ENCODE results near the gene CCSER2.
"Not testable (repeated sequence)": the region's sequence is repeated elsewhere in the genome, so short reads cannot be mapped to it uniquely, and the experiment has no call there.

The CCSER2 gene

DNA sequence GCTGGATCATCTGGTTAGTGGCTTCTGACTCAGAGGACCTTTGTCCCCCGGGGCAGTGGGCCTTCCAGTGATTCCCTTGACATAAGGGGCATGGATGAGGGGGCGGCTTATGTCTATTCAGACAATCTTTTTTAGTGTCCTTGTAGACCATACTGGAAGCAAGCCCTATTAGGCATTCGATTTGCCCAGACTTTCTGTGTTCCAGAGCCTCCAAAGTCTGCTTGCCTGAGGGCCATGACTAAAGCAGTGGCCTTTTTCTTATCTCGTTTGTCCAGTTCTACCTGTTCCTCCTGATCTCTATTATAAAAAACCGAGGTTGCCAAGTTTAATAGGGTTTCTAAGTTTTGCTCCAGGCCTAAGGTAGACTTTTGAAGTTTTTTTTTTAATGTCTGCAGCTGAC is 199.0 kb downstream of the CCSER2 start:
- FAIRE-seq = not testable (repeated sequence)

DNA sequence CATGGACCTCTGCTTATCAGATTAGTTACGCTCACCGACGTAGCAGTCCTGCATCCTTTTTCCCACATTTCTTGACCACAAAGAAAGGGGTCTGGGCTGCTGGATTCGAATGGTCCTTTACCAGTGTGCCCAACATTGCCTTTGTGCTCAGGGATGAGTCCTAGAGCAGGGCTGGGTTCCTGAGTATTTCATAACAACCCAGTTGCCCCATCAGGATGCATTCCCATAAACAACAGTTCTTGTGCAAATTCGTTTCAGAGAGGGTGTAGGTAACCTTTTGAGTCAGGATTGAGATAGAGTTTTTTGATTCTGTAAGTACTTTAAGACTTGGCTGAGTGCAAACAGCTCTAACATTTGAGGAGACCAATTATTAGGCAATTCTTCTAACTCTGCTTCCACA is 200.1 kb downstream of the CCSER2 start:
- FAIRE-seq = not testable (repeated sequence)

DNA sequence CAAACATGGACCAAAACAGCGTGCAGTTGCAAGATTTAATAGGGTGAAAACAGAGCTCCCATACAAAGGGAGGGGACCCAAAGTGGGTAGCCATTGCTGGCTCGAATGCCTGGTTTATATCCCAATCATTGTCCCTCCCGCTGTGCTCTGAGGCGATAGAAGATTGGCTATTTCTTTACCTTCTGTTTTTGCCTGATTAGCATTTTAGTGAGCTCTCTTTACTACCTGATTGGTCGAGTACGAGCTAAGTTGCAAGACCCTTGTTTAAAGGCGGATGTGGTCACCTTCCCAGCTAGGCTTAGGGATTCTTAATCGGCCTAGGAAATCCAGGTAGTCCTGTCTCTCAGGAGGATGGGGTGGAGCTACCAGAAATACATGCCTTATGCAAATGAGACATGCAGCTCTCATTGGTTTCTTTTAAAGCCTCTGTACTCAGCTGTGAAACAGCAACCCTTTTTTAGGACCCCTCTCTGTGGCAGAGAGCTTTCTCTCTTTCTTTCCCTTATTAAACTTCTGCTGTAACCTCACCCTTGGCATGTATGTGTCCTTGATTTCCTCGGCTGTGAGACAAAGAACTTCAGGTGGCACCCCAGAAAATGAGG is 202.4 kb downstream of the CCSER2 start:
- FAIRE-seq = no peak

DNA sequence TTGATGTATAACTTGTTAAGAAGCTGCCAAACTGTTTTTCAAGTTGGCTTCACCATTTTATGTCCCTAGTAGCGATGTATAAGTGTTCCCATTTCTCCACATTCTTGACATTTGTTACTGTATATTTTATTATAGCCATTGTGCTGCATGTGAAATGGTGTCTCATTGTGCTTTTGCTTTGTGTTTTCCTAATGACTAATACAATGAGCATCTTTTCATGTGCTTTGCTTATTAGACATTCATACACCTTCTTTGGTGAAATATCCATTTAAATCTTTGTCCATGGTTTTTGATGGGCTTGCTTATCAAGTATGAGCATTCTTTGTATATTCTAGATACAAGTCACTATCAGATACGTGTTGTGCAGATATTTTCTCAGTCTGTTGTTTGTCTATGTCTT is 203.0 kb downstream of the CCSER2 start:
- FAIRE-seq = no peak

DNA sequence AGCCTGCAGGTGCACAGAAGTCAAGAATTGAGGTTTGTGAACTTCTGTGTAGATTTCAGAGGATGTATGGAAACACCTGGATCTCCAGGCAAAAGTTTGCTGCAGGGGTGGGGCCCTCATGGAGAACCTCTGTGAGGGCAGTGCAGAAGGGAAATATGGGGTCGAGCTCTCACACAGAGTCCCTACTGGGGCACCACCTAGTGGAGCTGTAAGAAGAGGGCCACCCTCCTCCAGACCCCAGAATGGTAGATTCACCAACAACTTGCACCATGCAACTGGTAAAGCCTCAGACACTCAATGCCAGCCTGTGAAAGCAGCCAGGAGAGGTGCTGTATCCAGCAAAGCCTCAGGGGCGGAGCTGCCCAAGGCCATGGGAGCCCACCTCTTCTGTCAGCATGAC is 205.8 kb downstream of the CCSER2 start:
- FAIRE-seq = no peak

DNA sequence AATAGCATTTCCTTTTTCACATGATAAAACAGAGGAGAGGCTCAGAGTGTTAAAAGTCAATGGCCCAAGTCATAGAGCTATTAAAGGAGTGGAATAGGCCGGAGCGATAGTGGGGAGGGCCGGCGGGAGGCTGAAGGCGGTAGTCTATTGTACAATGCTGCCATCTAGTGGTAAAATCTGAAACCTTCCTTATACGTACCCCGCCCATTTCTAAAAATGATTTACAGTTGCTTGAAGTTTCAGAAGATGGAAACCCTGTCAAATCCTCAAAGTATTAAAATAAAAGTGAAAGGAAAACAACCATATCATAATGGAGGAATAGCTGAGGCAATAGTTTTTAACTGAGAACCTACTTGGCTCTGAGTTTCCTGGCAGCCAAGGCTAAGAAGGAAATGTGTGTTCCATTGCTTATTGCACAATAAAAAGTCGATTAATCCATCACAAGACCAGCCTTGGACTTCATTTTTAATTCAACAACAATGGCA is 209.1 kb downstream of the CCSER2 start:
- FAIRE-seq = peak; percentile 71

DNA sequence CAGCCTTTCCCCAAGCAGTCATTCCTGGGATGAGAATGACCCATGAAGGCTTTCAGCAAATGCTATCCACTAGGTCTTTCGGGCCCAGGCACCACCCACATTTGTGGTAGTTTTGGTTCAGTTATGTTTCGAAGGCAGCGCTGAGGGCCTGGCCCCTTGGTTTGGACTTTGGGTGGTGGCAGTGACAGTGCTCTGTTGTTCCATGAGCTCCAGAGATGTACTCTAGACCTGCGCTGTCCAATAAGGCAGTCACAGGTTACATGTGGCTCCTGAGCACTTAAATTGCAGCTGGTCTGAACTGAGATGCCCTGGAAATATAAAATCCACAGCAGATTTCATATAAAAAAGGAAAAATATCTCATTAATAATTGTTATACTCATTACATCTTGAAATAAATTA is 209.6 kb downstream of the CCSER2 start:
- no peak for FAIRE-seq

DNA sequence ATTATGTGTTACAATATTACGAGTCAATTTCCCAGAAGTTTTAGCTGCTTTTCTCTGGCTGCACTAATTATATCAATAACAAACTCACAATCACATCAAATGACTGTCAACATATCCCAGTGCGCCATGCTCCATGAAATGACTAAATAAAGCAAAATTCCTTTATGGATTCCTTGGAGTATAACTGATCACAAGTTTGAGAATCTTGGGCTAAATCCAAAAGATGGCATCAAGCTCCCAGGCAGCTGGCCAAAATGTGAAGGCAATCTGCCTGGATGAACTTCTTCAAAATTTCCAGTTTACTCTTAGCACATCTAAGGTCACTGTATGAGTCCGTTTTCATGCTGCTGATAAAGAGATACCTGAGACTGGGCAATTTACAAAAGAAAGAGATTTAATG is 210.8 kb downstream of the CCSER2 start:
- no peak for FAIRE-seq

DNA sequence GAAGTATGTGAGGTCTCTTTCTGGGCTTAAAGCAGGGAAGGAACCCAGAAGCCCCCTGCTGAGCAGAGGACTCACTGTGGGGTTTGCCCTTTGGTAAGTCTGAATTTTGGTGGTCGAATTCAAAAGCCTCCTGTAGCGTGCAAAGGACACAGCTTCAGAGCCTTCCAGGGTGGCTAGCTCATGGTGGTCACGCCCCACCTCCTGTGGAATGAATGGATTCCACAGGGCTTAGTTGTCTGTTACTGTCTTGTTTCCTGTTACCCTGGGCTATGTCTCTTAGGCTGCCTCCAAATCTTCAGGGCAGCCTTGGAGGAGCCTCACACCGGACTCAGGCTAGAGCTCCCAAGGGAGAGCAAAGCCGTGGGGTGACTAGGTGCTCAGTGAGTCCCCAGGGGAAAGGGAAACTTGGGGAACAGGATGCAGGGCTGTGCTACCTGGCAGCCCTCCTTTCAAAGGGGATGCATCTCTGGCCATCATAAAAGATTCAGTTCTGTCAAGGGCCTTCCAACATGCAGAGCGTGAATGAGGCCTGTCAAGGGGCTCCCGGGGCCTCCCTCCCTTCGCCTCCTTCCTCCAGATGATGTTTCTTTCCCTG is 211.7 kb downstream of the CCSER2 start:
- FAIRE-seq = no peak

DNA sequence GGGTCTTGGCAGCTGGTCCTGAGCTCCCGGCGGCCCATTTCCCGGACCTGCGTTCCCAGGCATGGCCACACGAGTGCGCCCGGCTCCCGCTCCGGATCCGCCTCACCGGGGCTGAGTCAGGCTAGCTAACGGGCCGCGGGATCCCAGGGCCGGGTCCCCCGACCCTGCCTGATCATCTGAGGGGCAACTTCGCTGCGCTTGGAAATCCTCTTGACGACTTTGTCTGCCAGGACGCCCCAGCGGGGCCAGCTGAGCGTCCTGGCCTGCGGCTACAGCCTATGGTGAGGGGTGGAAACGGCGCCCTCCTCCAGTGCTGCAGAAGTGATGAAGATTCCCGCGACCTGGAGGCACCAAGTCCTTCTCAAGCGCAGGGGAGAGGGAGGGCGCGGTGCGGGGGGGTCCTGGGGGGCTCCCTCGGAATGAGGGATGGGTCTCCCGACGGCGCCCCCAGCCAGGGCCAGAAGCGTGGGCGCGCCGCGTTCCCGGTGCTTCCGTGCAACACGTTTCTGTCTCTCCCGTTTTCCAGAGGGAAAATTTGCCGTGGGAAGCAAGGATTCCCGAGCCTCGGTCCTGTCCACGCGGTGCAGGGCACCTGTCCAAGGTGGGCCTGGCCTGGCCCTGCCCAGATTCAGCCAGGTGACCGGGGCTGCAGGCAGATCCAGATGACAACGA is 212.4 kb downstream of the CCSER2 start:
- no peak for FAIRE-seq

DNA sequence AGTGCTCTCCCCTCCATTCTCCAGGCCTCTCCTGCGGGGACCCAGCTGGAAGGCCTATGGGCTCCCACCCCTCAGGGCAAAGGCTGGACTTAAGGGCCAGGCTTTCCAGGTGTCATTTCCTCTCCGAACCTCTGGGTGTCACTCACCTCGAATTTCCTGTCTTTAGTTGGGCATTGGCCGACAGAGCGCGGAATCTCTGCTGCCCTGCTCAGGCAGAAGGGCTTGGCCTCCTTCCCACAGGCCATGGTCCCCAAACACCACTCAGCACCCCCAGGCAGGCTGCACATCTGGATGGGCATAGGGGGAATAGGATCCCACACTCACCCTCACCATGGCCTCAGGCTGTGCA is 212.9 kb downstream of the CCSER2 start:
- FAIRE-seq = no peak

DNA sequence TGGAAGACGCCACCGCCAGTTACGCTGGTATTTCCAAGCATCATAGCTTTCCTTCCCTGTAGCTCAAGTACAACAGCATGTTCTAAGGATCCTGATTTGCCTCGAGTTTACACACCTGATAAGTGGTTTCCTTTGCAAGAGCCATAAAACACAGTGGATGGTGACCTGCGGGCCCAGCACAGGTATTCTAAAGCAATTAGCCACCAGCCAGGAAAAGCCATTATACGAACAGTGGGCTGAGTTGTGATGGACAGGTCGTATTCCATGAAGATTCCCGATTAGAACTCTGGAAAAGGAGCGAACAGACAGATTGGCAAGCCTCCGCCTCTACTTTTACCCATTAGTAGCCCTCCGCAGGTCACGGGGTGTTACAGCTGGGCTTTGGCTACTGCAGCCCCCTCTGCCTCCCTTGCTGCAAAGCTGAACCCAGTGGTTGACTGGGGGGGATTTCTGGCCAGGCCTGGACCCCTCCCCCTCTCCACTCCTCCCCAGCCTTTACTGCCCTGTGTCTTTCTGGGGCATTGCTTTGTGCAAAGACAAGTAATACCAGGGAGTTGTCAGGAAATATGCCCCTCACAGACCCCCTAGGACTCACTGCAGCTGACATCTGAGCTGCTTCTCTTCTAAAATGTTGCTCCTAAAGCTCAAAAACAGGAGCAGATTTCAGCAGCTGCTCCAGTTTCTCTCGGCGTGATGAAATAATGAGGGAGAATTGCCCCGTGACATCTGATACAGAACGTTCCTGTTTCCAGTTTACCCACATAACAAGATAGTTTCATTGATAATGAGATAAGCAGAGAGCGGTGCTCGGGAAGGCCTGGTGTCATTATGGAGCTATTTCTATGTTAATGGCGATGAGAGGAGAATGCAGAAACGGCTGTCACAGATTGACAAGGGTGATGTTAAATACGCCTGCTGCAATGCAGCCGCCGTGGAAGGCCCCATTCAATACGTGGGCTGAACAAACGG is 214.4 kb downstream of the CCSER2 start:
- FAIRE-seq = no peak

DNA sequence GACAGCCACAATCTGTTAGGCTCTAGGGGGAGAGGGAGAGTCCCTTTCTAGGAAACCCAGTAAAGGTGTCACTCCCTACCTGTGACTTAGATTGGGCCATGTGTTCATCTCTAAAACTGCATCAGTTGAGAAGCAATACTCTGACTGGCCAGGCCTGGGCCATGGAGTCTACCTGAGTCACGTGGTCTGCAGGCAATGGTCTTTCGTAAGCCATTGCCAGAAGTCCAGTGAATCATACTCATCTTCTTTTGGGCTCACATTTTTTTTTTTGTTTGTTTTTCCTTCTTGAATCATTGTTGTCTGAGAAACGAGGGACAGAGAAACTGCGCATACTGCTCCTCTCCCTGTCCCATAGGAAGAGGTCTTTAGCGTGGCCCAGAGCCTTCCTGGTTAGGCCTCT is 215.6 kb downstream of the CCSER2 start:
- FAIRE-seq = no peak

DNA sequence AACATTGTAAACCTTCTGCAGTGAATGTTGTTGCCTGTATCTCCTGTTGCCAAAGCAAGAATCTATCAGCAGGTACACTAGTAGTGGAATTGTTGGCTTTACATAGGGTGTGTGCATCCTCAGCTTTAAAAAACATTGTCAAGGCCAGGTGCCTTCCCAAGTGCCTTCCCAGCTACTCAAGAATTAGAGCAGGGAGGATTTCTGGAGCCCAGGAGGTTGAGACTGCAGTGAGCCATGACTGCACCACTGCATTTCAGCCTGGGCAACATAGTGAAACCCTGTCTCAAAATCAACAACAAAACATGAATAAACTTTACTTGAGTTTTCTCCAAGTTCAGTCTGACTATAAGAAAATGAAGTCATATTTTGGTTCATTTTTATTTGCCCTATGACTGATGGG is 217.3 kb downstream of the CCSER2 start:
- no peak for FAIRE-seq

DNA sequence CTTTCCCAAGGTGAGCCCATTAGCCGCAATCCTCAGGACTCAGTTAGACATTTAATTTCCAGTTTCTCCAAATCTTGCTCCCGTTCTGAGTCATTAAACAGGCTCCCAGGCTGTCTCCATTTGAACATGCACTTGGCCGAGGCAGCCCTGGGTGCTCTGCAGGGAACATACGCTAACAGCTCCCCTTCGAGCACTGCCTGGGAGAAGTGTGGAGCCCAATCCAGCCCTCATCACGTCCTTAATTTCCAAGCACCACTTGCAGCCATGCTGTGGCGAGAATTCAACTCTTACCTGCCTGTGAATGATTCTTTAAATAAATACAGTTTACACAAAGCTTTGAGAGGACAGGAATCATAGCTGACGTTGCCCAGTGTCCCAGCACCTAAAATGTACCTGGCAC is 218.2 kb downstream of the CCSER2 start:
- no peak for FAIRE-seq

DNA sequence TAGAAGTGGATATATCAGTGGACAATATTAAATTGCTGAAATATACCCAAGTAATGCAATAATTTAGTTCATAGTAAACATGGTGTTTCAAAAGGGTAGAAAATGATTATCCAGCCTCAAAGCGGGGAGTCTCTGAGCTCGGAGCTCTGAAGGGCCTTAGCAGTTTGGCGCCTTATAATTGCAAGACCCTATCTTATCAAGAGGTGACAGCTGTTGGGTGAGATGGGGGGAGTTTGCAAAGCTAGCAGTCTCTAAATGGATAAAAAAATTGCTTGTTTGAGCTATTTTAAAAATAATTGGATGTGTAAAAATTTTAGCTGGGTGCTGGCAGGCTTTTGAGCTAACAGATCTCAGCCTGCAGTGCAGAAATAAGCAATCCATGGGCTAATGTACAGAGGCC is 219.2 kb downstream of the CCSER2 start:
- FAIRE-seq = no peak

DNA sequence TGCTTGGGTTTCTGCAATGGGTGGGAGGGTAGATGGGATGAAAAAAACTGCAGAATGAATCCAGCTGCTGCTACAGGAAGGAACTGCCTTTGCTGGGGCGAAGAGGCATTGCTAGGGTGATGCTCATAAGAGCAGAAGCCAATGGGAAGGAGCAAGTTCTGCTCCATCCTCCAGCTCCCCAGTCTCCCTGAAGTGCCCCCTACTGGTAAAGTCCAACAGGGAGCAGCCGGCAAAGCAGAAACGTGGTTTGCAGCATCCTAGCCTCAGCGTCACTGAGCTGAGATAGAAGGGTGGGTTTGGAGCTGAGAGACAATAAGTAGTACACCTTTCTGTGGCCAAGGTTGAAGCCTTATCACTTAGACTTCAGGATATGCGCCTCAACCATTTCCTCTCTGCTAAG is 220.5 kb downstream of the CCSER2 start:
- FAIRE-seq = no peak

DNA sequence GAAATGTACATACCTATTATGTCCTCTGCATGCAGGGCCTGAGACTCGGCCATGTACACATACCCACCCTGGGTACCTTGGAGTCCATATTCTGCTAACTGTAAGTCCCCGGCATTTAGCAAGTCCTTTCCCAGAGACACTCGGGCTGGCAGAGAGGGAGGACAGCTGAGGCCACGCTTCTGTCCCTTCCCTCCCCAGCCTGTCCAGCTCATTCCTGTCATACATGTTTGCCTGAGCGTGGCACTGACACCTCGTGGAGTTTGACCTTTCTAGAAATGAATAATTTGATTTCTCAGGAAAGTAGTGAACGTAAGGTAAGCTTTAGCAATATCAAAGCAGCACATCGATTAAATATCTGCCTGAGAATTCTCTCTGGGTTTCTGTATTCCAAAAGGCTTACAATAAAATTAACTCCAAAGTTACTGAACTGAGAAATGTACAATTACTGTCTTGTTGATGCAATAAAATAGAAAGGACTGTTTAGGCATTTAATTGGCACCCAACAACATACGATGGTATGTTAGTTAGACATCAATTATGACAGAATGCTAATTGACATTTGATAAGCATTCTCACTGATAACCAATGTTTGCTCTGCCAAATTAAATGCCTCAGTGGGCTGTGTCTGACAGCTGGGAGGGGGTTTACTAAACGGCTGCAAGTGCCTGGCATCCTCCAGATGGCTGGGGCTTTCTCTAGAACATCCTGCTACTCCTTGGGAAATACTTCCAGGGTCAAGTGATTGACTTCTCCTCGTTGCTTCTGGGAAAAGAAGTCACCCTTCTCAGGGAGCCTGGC is 221.2 kb downstream of the CCSER2 start:
- no peak for FAIRE-seq

DNA sequence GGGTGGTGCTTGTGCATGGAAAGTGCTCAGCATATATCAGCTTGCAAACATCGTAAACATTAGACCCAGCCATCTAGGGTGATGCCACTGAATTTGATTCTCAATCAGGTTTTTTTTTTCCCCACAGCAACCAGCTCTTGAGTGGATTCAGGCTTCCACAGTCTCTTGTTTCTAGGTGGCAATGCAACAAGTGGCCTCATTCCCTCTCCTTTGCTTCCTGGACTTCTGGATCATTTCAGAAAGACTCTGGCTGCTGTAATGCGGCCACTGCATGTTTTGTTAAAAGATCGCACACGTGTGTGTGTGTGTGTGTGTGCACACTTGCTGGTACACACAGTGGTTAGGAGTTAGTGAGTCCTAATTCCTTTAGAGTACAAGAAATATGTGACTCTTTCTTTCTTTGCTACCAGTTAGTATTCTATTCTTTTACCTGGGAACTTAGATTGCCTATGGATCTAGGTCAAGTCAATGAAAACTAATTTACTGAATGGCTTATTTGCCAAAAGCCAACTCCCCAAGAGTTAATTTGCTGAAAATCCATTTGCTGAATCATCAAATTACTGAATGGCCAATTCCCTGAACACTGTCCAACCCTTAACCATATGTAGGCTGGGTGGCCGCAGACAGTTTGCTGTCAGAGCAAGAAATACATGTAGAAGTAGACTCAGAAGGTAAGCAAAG is 222.5 kb downstream of the CCSER2 start:
- FAIRE-seq = no peak

DNA sequence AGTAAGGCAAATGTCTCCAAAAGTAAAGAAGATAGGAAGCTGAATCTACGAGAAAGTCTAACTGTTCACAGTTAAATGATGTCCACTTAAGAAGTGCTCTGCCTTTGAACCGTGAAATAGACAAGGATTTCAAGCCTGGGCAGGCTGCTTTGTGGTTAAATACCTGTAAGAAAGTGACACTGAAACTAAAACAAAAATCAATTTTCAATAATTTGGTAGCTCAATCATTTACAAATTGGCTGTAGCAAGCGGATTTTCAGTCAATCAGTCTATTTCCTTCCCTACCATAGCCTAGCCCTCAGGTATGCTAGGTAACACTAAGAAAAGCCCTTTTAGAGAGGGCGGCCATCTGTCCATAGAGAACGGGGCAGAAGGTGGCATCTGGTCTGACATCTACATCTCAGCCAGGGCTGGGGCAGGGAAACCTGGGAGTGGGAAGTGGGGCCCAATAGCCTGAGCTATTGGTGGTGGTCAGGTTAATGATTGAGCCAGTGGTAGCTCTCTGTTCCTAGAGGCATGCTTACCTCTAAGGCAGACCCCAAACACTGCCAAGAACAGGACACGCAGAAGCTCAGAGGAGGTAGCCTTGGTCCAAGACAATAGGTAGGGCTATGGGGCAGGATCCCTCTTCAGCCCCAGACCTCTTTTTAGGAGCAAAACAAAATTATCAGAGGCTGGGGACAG is 223.2 kb downstream of the CCSER2 start:
- FAIRE-seq = no peak

DNA sequence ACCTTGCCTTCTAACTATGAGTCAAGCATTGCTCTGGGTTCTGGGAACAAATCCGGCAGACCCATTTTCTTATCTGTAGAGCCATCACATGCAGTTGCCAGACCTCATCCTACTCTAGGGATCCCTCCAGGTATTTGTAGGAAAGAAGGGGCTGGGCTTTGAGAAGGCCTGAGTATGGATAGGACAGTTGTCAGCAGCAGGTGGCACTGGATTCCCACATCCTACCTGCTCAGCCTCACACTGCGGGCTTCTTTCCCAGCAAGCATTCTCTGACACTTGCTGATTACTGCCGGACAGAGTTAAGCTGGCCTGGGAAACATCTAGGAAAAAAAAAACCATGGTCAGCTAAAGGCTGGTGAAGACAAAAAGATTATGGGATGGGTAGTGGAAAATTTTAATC is 224.1 kb downstream of the CCSER2 start:
- no peak for FAIRE-seq
